GM23338 (cell line): ENCODE data around the gene FNDC11. TPM values are rescaled to one million over a fixed set of nuclear protein-coding genes. Genes with fewer than 3 reads are reported as not detected.

Source experiments
- ATAC-seq: fragments of 200-7000 bp; cut with Tn5 transposase; 3 replicates; pipeline ENCODE4 v1.9.1; 2020
- DNase-seq: peaks from one replicate; pipeline ENCODE4 v3.0.0-alpha.2; 2015; ENCODE audit warnings: low spot score
- H2AFZ ChIP-seq: fragments of 200-600 bp; sonication (generic); 2 replicates; pipeline ENCODE4 v1.8.0; 2016; ENCODE audit warnings: antibody characterized with exemption, mild to moderate bottlenecking, moderate library complexity
- H3F3A ChIP-seq: fragments of 200-600 bp; sonication (generic); replicated peaks from 2 replicates; pipeline ENCODE4 v1.8.0; 2017; ENCODE audit warnings: antibody characterized with exemption, mixed run types, low read depth
- H3K27ac ChIP-seq: fragments of 200-600 bp; sonication (generic); 2 replicates; pipeline ENCODE4 v1.6.1; 2016; ENCODE audit warnings: low read depth
- H3K27me3 ChIP-seq: fragments of 200-600 bp; sonication (generic); 2 replicates; pipeline ENCODE4 v1.8.0; 2016; ENCODE audit warnings: mild to moderate bottlenecking, mixed run types, moderate library complexity; ENCODE audit not compliant: insufficient read depth
- H3K36me3 ChIP-seq: fragments of 200-600 bp; sonication (generic); 2 replicates; pipeline ENCODE4 v1.8.0; 2016; ENCODE audit warnings: mild to moderate bottlenecking; ENCODE audit not compliant: insufficient read depth
- H3K4me1 ChIP-seq: fragments of 200-600 bp; sonication (generic); 2 replicates; pipeline ENCODE4 v1.8.0; 2016; ENCODE audit warnings: mild to moderate bottlenecking, moderate library complexity; ENCODE audit not compliant: insufficient read depth
- H3K4me2 ChIP-seq: fragments of 200-600 bp; sonication (generic); 2 replicates; pipeline ENCODE4 v1.7.1; 2017; ENCODE audit warnings: mixed run types
- H3K4me3 ChIP-seq: fragments of 200-600 bp; sonication (generic); 2 replicates; pipeline ENCODE4 v1.6.1; 2016; ENCODE audit warnings: mixed run types
- H3K79me2 ChIP-seq: fragments of 200-600 bp; sonication (generic); replicated peaks from 2 replicates; pipeline ENCODE4 v1.8.0; 2017; ENCODE audit warnings: mild to moderate bottlenecking; ENCODE audit not compliant: insufficient read depth
- H3K9me2 ChIP-seq: fragments of 200-600 bp; sonication (generic); 2 replicates; pipeline ENCODE4 v1.8.0; 2017; ENCODE audit not compliant: insufficient read depth
- H4K20me1 ChIP-seq: fragments of 200-600 bp; sonication (generic); replicated peaks from 2 replicates; pipeline ENCODE4 v1.8.0; 2017; ENCODE audit warnings: mild to moderate bottlenecking; ENCODE audit not compliant: insufficient read depth
- H3K27ac Mint-ChIP-seq: 2 replicates; pipeline ENCODE4 v1.8.0; 2020; ENCODE audit warnings: inconsistent platforms, mild to moderate bottlenecking, moderate library complexity, mixed read lengths
- H3K27me3 Mint-ChIP-seq: 3 replicates; pipeline ENCODE4 v1.8.0; 2022; ENCODE audit warnings: low read depth, mild to moderate bottlenecking, moderate library complexity, mixed read lengths, inconsistent platforms; ENCODE audit not compliant: insufficient read depth, poor library complexity
- H3K36me3 Mint-ChIP-seq: 3 replicates; pipeline ENCODE4 v1.8.0; 2021; ENCODE audit warnings: low read depth, mild to moderate bottlenecking, inconsistent platforms, moderate library complexity, mixed read lengths
- H3K4me1 Mint-ChIP-seq: 3 replicates; pipeline ENCODE4 v1.8.0; 2020; ENCODE audit warnings: mild to moderate bottlenecking, inconsistent platforms, mixed read lengths
- H3K4me3 Mint-ChIP-seq: 3 replicates; pipeline ENCODE4 v1.8.0; 2021; ENCODE audit warnings: moderate library complexity, mild to moderate bottlenecking, inconsistent platforms, mixed read lengths
- H3K9me3 Mint-ChIP-seq: 3 replicates; pipeline ENCODE4 v1.8.0; 2020; ENCODE audit warnings: moderate library complexity, mild to moderate bottlenecking, inconsistent platforms, mixed read lengths
- CREB1 ChIP-seq: fragments of 250-450 bp; sonication (Bioruptor Pico); IDR thresholded peaks from 2 replicates; pipeline ENCODE4 v1.5.0; 2020; ENCODE audit warnings: low read depth, mild to moderate bottlenecking, moderate library complexity
- EZH2 ChIP-seq: fragments of 200-600 bp; sonication (generic); IDR thresholded peaks from one replicate; pipeline ENCODE4 v1.8.0; 2017; ENCODE audit warnings: antibody characterized with exemption, mild to moderate bottlenecking, low read depth; ENCODE audit not compliant: unreplicated experiment
- EZH2phosphoT487 ChIP-seq: fragments of 200-600 bp; sonication (generic); IDR thresholded peaks from one replicate; pipeline ENCODE4 v1.8.1; 2018; ENCODE audit warnings: antibody characterized with exemption; ENCODE audit not compliant: unreplicated experiment
- JUNB ChIP-seq: IDR thresholded peaks from one replicate; pipeline ENCODE4 v1.6.1; 2016; ENCODE audit warnings: antibody characterized with exemption; ENCODE audit not compliant: unreplicated experiment
- NANOG ChIP-seq: IDR thresholded peaks from 2 replicates; pipeline ENCODE4 v1.6.1; 2016; ENCODE audit warnings: antibody characterized with exemption, borderline replicate concordance
- ZNF114 ChIP-seq: fragments of 250-450 bp; sonication (Bioruptor Pico); IDR thresholded peaks from 2 replicates; pipeline ENCODE4 v1.5.0; 2020; ENCODE audit warnings: mild to moderate bottlenecking, moderate library complexity
- polyA plus RNA-seq: library from polyadenylated mRNA; unstranded; fragments of >200 nt; fragmentation: Nextera tagmentation; extraction: Ambion mirVana; gene quantifications from 2 replicates; pipeline ENCODE4 v1.2.1, GENCODE V29; 2016
- total RNA-seq: library from RNA; depleted of rRNA; stranded (reverse); fragments of >200 nt; shearing (Covaris generic); gene quantifications from 2 replicates; pipeline ENCODE4 v1.2.3, GENCODE V29; 2014
- TF ChIP-seq, protein P1 (sequence below): IDR thresholded peaks from 2 replicates; pipeline ENCODE4 v1.6.1; 2016; ENCODE audit warnings: antibody characterized with exemption
- TF ChIP-seq, protein P2 (sequence below), 2 experiments: fragments of 200-600 bp in 1 of 2; sonication (generic) in 1 of 2; conservative IDR thresholded peaks; 2 replicates each; pipeline versions ENCODE4 v1.5.1 to v1.6.1; 2016 to 2017; ENCODE audit warnings: antibody characterized with exemption in 2 of 2, low read depth in 2 of 2, mild to moderate bottlenecking in 2 of 2, moderate library complexity in 1 of 2
- TF ChIP-seq, protein P3 (sequence below): fragments of 250-450 bp; sonication (Bioruptor Pico); IDR thresholded peaks from 2 replicates; pipeline ENCODE4 v1.5.0; 2020; ENCODE audit warnings: mild to moderate bottlenecking, moderate library complexity

FNDC11 gene
- total and polyA plus RNA-seq, 2 experiments from 2014 or later: 3.4 to 5.3 TPM

DNA sequence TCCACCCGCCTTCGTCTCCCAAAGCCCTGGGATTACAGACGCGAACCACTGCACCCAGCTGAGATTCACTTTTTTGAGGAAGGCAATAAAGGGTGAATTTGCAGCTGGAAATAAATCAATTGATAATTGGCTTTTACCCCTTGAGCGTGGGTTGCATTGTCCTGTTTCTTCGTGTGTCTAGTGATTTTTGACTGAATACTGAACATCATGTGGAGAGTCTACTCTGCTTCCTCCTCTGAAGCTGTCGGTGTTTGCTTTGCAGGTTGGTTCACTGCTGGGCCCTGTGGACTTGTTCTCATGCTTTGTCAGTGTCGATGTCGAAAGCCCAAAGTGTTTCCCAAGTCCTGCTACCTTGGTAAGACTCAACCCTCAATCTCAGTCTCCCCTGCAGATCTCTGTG, 49.3 kb upstream of the FNDC11 start (continued):
- TF ChIP-seq, protein P1, sequence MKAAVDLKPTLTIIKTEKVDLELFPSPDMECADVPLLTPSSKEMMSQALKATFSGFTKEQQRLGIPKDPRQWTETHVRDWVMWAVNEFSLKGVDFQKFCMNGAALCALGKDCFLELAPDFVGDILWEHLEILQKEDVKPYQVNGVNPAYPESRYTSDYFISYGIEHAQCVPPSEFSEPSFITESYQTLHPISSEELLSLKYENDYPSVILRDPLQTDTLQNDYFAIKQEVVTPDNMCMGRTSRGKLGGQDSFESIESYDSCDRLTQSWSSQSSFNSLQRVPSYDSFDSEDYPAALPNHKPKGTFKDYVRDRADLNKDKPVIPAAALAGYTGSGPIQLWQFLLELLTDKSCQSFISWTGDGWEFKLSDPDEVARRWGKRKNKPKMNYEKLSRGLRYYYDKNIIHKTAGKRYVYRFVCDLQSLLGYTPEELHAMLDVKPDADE: no peak
- TF ChIP-seq NANOG: no peak
- TF ChIP-seq, protein P2, sequence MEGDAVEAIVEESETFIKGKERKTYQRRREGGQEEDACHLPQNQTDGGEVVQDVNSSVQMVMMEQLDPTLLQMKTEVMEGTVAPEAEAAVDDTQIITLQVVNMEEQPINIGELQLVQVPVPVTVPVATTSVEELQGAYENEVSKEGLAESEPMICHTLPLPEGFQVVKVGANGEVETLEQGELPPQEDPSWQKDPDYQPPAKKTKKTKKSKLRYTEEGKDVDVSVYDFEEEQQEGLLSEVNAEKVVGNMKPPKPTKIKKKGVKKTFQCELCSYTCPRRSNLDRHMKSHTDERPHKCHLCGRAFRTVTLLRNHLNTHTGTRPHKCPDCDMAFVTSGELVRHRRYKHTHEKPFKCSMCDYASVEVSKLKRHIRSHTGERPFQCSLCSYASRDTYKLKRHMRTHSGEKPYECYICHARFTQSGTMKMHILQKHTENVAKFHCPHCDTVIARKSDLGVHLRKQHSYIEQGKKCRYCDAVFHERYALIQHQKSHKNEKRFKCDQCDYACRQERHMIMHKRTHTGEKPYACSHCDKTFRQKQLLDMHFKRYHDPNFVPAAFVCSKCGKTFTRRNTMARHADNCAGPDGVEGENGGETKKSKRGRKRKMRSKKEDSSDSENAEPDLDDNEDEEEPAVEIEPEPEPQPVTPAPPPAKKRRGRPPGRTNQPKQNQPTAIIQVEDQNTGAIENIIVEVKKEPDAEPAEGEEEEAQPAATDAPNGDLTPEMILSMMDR (conservative IDR thresholded peaks at IDR 0.05; ENCODE audit: low read depth in 2 of 2): no peak
- no peak for TF ChIP-seq EZH2phosphoT487

DNA sequence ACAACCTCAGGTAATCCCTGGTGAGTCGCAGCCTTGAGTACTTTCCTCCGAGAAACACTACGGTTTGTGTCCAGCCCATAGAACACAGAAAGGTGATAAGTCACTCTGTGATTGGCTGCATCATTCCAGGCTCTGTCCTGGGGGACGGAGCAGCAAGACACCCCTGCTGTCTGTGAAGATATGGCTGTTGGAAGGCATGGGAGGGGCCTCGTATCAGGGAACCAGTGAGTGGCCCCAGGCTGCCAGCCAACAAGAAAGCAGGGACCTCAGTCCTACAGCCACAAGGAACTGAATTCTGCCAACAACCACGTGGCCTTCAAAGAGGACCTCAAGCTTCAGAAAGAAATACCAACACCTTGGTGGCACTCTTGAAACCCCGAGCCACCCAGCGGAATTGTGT, 48.7 kb upstream of the FNDC11 start:
- H3K4me3 Mint-ChIP-seq: no peak overlapping the region
- H3K27ac Mint-ChIP-seq: no peak overlapping the region
- peaks cover 12% of the 10 kb centered on the region for H3K36me3 Mint-ChIP-seq
- peaks cover 35% of the 10 kb centered on the region for H3K9me3 Mint-ChIP-seq
- Histone ChIP-seq H3K27me3 (0 out of 2 replicates have a peak, but pooled peaks cover under 1% of the 10 kb centered on the region), H3K9me2 (no peaks in the 10 kb centered on the region), H3K4me1 (peaks cover 6% of the 10 kb centered on the region), H4K20me1 (no peaks in the 10 kb centered on the region), H3K4me2 (no peak overlapping the region), H3K27ac (no peak overlapping the region), H2AFZ (no peak overlapping the region), H3K79me2 (no peaks in the 10 kb centered on the region), H3K4me3 (no peak overlapping the region), H3K36me3 (no peaks in the 10 kb centered on the region), H3F3A (0 out of 2 replicates have a peak, but pooled peaks cover 3% of the 10 kb centered on the region)
- H3K27me3 Mint-ChIP-seq: peaks cover 8% of the 10 kb centered on the region
- H3K4me1 Mint-ChIP-seq: peaks cover 5% of the 10 kb centered on the region; the same call in 2 of the 3 replicates
- no peak for DNase-seq
- ATAC-seq: no peak
- TF ChIP-seq, protein P2 (conservative IDR thresholded peaks at IDR 0.05; ENCODE audit: low read depth in 2 of 2): no peak

DNA sequence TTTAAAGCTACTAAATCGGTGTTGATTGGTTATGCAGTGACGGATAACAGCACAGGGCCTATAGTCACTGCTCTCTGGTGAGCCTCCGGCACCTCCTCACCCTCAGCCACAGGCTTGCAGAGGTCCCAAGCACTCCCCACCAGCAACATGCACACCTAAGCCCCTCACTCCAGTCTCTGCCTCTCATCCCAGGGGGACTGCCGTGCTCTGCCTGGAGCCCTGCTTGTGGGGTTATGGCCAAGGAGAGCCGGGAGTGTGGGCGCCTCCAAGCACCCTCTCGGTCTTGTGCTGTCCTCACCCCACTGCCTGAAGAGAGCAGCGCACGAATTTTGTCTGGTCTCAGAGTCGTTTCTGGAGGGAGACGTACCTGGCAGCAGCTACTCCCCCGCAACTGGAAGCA, 48.2 kb upstream of the FNDC11 start:
- H3K4me3 Mint-ChIP-seq: no peak overlapping the region
- H3K27ac ChIP-seq: no peak overlapping the region
- no peak overlapping the region for H3K4me2 ChIP-seq
- H4K20me1 ChIP-seq: no peaks in the 10 kb centered on the region
- H3K27me3 Mint-ChIP-seq: peaks cover 8% of the 10 kb centered on the region
- ATAC-seq (no peak), DNase-seq (no peak)
- H3K79me2 ChIP-seq: no peaks in the 10 kb centered on the region
- H3F3A ChIP-seq: 0 out of 2 replicates have a peak, but pooled peaks cover 3% of the 10 kb centered on the region
- H3K9me2 ChIP-seq: no peaks in the 10 kb centered on the region
- H3K27me3 ChIP-seq: no peaks in the 10 kb centered on the region
- no peak overlapping the region for H3K4me3 ChIP-seq
- H2AFZ ChIP-seq: no peak overlapping the region
- peaks cover 6% of the 10 kb centered on the region for H3K4me1 ChIP-seq
- no peak overlapping the region for H3K27ac Mint-ChIP-seq
- peaks cover 5% of the 10 kb centered on the region; the same call in 2 of the 3 replicates for H3K4me1 Mint-ChIP-seq
- peaks cover 37% of the 10 kb centered on the region for H3K9me3 Mint-ChIP-seq
- H3K36me3 Mint-ChIP-seq: peaks cover 12% of the 10 kb centered on the region
- no peaks in the 10 kb centered on the region for H3K36me3 ChIP-seq
- no peak for TF ChIP-seq CREB1 (CRISPR knock-in tag)
- TF ChIP-seq EZH2: no peak
- TF ChIP-seq NANOG: no peak
- TF ChIP-seq, protein P3, sequence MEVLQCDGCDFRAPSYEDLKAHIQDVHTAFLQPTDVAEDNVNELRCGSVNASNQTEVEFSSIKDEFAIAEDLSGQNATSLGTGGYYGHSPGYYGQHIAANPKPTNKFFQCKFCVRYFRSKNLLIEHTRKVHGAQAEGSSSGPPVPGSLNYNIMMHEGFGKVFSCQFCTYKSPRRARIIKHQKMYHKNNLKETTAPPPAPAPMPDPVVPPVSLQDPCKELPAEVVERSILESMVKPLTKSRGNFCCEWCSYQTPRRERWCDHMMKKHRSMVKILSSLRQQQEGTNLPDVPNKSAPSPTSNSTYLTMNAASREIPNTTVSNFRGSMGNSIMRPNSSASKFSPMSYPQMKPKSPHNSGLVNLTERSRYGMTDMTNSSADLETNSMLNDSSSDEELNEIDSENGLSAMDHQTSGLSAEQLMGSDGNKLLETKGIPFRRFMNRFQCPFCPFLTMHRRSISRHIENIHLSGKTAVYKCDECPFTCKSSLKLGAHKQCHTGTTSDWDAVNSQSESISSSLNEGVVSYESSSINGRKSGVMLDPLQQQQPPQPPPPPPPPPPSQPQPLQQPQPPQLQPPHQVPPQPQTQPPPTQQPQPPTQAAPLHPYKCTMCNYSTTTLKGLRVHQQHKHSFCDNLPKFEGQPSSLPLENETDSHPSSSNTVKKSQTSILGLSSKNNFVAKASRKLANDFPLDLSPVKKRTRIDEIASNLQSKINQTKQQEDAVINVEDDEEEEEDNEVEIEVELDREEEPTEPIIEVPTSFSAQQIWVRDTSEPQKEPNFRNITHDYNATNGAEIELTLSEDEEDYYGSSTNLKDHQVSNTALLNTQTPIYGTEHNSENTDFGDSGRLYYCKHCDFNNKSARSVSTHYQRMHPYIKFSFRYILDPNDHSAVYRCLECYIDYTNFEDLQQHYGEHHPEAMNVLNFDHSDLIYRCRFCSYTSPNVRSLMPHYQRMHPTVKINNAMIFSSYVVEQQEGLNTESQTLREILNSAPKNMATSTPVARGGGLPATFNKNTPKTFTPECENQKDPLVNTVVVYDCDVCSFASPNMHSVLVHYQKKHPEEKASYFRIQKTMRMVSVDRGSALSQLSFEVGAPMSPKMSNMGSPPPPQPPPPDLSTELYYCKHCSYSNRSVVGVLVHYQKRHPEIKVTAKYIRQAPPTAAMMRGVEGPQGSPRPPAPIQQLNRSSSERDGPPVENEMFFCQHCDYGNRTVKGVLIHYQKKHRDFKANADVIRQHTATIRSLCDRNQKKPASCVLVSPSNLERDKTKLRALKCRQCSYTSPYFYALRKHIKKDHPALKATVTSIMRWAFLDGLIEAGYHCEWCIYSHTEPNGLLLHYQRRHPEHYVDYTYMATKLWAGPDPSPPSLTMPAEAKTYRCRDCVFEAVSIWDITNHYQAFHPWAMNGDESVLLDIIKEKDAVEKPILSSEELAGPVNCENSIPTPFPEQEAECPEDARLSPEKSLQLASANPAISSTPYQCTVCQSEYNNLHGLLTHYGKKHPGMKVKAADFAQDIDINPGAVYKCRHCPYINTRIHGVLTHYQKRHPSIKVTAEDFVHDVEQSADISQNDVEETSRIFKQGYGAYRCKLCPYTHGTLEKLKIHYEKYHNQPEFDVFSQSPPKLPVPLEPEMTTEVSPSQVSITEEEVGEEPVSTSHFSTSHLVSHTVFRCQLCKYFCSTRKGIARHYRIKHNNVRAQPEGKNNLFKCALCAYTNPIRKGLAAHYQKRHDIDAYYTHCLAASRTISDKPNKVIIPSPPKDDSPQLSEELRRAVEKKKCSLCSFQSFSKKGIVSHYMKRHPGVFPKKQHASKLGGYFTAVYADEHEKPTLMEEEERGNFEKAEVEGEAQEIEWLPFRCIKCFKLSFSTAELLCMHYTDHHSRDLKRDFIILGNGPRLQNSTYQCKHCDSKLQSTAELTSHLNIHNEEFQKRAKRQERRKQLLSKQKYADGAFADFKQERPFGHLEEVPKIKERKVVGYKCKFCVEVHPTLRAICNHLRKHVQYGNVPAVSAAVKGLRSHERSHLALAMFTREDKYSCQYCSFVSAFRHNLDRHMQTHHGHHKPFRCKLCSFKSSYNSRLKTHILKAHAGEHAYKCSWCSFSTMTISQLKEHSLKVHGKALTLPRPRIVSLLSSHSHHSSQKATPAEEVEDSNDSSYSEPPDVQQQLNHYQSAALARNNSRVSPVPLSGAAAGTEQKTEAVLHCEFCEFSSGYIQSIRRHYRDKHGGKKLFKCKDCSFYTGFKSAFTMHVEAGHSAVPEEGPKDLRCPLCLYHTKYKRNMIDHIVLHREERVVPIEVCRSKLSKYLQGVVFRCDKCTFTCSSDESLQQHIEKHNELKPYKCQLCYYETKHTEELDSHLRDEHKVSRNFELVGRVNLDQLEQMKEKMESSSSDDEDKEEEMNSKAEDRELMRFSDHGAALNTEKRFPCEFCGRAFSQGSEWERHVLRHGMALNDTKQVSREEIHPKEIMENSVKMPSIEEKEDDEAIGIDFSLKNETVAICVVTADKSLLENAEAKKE (CRISPR knock-in tag): no peak
- TF ChIP-seq ZNF114 (CRISPR knock-in tag): no peak
- no peak for TF ChIP-seq JUNB
